Measurements from ENCODE around the gene KAZALD1.
"Not testable (repeated sequence)": the region's sequence is repeated elsewhere in the genome, so short reads cannot be mapped to it uniquely, and the experiment has no call there.

The KAZALD1 gene

DNA sequence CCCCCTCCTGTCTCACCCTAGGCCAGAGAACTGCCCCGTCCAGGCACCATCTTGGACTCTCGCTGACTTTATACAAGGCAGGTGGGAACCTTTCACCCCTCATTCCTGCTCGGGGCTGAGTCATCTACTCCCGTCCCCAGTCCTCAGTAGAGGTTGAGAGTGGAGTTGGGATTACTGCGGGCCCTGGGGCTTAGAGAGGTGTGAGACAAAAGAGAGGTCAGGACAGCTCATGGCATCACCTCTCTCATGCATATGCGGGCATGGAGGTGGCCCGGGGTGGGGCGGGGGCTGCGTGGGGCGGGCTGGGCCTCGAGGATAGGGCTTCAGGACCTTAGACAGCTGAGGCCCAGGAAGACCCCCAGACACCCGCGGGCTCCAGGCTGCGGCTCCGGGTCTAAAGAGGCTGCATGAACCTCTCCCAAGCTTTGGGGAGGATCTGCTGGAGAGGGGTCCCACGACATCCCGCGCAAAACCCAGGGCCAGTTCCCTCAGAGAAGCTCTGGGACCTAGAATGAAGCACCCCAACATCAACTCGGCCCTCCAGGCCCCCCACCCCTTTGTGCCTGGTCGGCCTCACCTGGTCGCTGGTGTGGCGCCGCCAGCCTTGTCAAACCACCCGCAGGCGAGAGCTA, 31.2 kb upstream of the KAZALD1 start:
- DNase-seq = no peak

- DNase-seq = peak; percentile 70
Measured at GRCh38 chr10:101031128-101031795, 30.5 kb upstream of the KAZALD1 start, which contains the start of the genes PDZD7 and SFXN3. PDZD7 (minus strand) TSS chr10:101031129; CDS start chr10:101030219, 910 bp downstream. SFXN3 (plus strand) TSS chr10:101031234; CDS start chr10:101034695, 3,461 bp downstream.

DNA sequence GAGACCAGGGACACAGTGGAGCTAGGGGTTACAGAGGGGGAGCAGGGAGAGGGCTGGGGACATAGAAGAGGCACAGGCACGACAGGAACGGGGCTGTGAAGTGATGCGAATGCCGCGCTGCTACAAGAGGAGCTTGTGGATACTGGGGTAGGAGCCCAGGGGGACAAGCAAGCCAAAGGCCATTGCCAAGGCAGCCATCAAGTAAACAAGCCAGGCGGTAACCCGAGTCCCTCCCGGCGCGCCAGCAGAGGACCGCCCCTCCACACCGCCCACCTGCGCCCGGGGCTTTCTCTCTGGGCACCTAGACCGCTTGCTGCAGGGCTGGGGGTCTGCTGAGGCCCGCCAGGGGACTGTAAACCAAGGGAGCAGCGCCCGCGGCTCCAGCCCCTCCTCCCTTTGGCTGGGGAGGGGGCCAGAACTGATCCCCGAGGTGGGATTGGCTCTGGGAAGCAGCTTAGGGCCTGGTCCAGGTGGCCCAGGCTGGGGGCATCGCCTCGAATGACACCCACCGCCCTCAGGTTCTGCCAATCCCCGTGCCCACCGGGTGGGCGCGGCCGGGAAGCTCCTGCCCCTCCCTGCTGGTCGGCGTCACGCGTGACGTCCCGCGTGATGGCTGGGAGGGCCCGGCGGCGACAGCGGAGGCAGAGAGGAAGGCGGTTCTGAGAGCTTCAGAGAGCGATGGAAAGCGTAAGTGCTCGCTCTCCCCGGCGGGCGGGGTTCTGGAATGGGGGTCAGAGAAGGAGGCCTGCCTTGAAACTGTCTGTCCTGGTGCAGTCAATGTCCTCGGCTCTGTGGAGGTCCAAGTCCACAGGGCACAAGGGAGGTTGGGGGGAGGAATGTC, 29.8 kb upstream of the KAZALD1 start:
- DNase-seq = no peak

GRCh38 chr10:101032637-101033224, 29.1 kb upstream of the KAZALD1 start:
- peak; percentile 68 for DNase-seq

GRCh38 chr10:101033276-101033675, 28.5 kb upstream of the KAZALD1 start:
- no peak for DNase-seq

DNA sequence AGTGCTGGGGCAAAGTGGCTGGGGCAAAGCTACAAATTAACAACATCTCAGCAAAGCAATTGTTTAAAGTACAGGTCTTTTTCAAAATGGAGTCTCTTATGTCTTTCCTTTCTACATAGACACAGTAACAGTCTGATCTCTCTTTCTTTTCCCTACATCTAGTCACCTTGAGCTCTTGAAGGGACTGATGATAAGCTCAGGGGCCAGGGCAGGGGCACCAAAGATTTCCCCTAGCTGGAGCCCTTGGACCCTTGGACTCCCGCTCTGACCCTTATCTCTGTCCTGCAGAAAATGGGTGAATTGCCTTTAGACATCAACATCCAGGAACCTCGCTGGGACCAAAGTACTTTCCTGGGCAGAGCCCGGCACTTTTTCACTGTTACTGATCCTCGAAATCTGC, 27.4 kb upstream of the KAZALD1 start:
- DNase-seq = not testable (repeated sequence)

DNA sequence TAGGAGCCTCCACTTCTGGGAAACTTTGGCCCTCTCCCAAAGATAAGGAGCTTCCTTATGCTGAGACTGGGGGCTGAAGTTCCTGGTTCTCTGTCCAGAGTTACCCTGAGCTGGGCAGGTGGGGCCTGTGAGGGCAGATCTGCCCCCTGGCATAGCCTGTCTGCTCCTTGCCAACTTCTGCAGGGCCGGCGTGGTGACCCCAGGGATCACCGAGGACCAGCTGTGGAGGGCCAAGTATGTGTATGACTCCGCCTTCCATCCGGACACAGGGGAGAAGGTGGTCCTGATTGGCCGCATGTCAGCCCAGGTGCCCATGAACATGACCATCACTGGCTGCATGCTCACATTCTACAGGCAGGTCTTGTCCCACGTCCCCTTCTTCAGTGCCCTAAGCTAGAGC, 26.5 kb upstream of the KAZALD1 start:
- no peak for DNase-seq

DNA sequence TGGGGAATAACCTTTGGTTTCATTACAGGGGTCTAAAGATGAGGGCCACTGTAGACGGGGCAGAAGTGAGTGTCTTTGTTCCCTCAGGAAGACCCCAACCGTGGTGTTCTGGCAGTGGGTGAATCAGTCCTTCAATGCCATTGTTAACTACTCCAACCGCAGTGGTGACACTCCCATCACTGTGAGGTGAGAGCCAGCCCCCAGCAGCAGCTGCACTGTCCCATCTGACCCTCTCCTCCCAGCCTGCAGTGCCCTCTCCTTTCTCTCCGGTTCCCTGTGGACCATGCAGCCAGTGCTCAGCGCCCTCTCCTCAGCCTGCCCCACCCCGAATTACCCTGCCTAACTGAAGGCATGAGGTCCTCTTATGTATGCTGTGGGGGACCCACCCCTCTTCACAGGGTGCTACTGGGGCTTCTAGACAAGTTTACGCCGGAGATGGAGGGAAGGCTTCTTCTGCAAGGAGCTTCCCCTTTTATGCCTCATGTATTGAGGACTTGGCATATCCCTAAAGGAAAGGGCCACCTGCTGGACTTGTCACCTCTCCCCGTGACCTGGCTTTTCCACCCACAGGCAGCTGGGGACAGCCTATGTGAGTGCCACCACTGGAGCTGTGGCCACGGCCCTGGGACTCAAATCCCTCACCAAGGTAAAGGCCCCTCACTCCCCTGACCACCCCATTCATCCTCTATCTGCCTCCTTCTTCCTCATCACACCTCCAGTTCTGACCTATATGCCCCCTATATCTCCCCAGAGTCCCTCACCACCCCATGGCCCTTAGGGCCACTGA, 25.7 kb upstream of the KAZALD1 start:
- no peak for DNase-seq

- no peak for DNase-seq
Measured at GRCh38 chr10:101036726-101037125, 25.1 kb upstream of the KAZALD1 start.

DNA sequence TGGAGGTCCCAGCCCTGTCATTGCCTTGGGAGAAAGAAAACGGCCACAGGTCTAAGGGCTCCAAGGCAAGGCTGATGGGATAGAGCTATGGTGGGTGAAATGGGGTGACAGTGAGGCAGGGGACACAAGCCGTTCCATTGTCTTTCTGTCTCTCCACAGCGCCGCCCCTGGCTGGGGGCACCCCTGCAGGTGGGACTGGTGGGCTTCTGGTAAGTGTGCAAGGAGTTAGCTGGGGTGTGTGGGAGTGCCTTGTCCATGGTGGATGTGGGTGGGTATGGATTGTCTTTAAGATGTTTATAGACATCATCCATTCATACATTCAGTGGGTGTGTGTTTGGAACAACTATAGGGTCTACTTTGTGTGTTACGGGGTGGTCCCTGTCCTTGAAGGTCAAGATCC, 23.3 kb upstream of the KAZALD1 start:
- DNase-seq = no peak

GRCh38 chr10:101040061-101040460, 21.7 kb upstream of the KAZALD1 start:
- no peak for DNase-seq

DNA sequence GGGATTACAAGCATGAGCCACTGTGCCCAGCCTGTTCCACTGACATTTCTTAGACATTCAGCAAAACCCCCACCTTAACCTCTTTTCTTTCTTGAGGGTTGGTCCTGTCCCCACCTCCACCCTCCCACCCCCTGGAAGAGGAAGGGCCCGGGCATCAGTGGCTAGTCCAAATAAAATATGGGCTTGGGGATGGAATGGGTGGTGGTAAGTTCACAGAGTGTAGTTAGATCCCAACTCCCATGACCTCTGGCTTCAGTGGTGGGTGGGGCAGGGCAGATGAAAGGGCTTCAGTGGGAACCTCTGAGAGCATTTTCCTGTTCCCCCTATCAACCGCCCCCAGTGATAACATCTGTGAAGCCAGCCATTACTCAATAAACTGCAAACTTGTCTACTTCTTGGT, 20.9 kb upstream of the KAZALD1 start:
- no peak for DNase-seq

GRCh38 chr10:101041252-101041761, 20.5 kb upstream of the KAZALD1 start:
- DNase-seq = peak; percentile 41

GRCh38 chr10:101042118-101042517, 19.7 kb upstream of the KAZALD1 start:
- DNase-seq = no peak

- DNase-seq = peak; percentile 87
Measured at GRCh38 chr10:101042667-101043362, 19.0 kb upstream of the KAZALD1 start.

DNA sequence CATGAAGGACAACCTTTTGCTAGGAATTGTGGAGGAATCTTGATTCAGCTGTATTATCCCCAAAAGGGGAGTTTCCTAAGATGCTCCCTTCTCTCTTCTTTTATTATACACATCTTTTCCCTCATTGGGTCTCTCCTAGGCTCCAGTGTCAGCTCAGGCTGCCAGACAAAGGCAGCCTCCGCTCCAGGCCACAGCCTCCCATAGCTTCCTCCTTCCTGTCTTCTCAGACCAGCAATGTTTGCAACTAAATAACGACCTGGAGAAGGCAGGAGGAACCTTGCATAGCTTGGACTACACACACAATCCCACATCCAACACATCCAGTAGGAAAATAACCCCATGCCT, 18.5 kb upstream of the KAZALD1 start:
- no peak for DNase-seq

DNA sequence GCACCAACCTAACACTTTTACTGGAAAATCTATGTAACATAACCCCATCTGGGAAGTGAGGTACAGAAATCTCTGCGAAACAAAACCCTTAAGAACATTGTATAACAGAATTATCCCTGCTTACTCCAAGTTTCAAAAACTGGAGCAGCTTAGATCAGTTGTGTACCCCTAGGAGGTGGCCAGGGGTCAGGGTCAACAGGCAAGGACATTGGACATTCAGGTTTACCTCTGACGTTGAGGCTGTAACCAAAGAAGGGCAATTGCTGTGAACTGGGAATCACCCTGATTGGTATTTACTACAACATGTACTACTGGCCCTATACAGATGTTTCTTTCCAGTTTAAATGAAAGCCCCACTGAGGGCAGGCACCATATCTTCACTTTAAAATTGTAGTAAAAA, 17.7 kb upstream of the KAZALD1 start:
- DNase-seq = no peak

GRCh38 chr10:101046332-101047238, 15.2 kb upstream of the KAZALD1 start:
- no peak for DNase-seq

GRCh38 chr10:101047268-101047667, 14.5 kb upstream of the KAZALD1 start:
- DNase-seq = no peak
